Stimulated activated CD4-positive, alpha-beta T cell treated with anti-CD3 and anti-CD28 coated beads, Interleukin-4, amount 100 ng/mL, for 24 hours (primary cell): Measurements from ENCODE around the gene PPARGC1A.

Source experiments
- DNase-seq: peaks from one replicate; pipeline ENCODE4 v3.0.0-alpha.2; 2020

Gene PPARGC1A

DNA sequence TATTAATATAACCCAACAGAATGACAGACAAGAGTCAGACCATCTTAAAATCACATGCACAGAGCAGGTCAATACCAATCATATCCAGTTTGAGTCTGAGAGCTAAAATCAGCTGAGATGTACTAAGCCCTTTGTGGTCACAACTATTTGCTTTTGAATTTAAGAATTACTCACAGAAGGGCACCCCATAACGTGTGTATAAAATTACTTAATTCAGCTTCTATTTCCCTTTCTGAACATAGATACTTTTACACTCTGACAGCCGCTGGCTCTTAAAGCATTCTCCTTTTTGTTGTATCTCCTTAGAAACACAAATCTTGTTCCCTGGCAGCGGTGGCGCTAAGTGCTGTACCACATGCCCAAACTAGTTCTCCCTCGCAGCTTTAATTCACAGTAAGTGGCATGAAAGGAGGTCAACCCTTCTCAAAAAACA is 14.8 kb upstream of the PPARGC1A start:
- no peak for DNase-seq

DNA sequence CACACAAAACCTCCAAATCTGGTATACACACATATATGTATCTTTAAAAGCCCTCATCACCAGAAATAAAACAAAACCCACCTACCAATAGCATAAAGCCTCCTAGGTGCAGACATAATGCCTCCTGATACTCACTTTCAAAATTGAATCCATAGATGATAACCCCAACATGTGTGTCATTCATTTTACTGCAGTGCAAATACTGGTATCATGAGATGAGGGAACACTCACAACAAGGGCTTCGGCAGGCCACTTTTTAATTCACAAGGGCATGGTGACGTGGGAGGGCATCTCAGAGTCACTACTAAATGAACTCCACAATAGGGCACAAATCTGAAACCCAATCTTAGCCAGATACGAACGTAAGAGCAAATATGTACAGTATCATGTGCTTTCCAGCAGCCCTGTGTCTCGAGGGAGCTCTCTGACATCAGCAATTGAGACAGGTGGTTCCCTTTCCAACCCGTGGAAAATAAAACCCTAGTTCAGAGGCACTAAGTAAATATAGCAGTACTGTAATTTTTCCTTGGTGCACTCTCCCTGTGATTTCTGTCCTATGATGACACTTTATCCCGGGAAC is 14.1 kb upstream of the PPARGC1A start:
- no peak for DNase-seq

DNA sequence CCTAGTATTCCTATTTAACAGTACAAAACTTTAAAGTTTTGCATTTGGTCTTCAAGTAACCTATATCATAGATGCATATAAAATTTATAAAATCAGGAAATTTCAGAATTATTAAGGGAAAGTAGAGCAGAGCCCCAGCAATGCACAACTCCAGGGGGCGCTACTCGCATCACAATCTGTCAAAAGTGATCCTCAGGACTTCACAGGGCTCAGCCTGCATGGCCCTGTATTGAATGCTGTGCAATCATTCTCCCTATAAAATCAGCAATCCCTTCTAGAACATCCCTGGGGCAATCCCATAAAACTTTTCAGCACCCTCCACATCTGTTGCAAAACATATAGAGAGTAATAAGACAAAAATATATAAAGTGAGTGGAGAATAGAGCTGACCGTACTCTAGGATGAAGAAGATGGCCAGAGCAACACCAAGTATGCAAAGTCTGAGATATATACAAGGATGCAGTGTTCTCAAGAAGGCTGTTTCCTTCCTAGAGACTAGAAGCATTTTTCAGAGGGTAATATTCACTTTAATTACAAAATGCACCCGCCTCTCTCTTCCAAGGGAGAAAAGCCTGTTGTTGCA is 12.5 kb upstream of the PPARGC1A start:
- no peak for DNase-seq

DNA sequence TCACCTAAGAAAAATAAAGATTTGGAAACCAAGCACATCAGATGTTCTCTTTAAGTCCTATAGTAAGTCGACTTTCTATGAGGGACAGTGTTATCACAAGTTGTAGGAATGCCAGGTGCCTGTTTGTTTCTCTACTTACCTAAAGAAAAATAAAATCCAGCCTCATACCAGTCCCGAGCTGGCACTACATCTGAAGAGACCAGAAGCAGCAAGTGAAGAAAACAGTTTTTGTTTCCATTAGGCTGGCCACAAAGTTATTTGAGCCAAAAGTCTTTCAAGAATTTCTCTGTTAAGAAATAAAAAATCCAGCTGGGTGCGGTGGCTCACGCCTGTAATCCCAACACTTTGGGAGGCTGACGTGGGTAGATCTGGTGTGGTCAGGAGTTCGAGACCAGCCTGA is 10.8 kb upstream of the PPARGC1A start:
- DNase-seq: no peak

DNA sequence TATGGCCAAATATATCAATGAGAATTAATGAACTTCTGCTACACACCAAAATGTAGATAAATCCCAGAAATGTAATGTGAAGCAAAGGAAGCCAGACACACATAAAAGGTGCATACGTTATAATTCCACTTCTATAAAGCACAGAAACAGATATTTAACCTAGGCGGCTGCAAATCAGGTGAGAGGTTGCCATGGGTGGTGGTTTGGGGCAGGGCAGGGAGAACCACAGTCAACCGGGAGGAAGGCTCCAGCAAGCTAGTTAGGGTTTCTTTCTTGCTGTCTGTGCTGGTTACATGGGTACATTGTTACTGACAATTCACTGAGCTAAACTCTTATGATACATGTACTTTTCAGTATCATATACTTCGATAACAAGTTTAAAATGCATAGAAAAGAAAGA is 9.7 kb upstream of the PPARGC1A start:
- no peak for DNase-seq

DNA sequence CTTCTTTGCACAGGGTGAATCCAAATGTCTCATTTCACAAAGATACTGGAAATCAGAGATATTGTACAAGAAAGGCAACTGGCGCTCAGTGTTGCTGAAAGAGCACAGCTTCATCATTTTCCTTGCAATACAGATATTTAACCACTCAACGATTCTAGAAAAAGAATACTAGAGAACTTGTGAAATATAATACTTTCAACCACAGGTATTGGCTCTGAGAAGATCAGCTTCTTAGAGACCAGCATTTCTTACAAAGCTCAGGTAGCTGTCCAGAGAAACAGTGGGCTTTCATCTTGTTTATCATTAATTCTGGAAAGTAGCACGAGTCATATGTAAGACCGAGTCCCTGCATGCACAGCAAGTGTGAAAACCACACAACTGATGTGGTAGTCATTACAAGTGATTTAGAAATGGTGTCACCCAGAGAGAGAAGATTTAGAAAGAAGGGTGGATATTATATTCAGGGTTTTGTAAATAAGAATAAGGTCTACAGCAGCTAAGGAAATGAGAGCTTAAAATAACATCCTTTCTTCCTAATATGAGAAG is 7.8 kb upstream of the PPARGC1A start:
- no peak for DNase-seq

DNA sequence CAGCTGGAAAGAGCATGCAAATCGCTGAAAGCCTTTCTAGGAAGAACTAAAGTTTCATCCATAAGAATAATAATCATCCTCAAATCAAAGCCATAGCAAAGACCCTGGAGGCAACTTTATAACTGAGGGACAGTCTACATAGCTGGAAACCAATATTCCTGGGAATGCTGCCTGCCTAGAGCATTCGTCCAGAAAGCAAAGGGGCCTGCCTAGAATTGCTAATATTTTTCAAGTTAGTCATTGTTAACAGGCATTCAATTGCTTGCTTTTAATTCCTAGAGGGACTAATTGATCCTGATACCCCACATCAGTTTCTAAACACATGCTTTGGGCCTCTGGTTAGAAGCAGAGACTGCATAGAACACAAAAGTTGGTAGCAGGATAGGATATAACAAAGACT is 4.2 kb upstream of the PPARGC1A start:
- DNase-seq: no peak

DNA sequence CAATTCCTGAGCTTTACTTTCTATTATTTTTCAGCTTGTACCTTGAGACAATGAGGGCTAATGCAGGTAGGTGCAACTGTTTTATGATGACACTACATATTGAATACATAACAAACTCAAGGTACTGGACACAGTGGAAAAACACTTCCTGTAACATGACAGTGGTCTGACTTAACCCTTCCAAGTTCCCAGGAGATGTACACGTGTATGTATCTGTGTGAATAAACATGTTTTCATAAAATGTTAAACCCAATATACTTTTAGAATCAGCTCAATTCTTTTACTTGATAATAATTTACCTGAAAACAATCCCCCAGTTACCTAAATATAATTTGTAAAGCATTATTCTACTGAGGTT is 1.2 kb upstream of the PPARGC1A start:
- no peak for DNase-seq

DNA sequence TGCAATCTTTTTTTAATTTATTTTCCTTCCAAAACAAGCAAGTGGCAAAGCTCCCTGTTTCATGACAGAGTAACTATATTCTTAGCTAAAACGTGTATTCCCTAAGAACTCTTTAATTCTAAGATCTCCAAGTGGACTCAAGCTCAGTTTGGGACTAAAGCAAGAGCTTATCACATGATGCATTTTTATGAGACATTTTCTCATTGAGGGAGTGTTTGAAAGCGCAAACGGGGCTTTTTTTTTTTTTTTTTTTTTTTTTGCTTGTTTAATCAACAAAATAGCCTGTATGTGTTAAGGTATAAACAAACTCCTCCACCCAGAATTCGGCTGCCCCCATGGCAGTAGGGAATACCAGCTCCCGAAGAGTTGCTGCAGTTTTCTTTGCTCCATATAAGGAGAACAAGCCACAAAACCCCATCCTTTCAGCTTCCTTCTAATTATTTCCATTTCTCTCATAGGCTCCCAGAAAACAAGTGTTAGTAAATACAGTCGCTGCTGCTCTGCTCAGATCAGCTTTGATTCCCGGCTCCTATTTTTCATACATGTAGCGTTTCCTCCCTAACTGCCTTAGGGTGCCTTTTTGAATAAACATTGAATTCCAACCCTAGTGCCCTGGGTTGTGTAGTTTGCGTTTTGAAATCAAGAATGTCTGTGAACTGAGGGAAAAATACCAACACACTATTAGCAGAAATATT is 669 bp upstream of the PPARGC1A start:
- DNase-seq: no peak

DNA sequence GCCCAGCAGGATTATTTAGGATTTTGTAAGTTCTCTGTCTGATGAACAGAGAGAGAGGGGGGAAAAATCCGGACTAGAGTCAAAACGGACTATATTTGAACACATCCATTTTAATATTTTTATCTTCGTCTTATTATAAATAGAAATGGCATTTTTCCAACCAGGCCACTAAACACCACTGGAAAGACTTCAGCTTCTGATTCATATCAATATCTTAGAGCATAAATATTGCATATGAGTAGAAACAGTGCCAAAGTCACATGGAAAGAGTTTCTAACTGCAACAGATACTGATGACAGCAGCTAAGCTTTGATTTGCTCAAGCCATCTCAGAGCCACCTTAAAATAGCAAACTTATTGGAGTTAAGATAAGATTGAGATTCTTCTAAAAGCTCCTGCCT is 456 bp downstream of the PPARGC1A start:
- DNase-seq: no peak

DNA sequence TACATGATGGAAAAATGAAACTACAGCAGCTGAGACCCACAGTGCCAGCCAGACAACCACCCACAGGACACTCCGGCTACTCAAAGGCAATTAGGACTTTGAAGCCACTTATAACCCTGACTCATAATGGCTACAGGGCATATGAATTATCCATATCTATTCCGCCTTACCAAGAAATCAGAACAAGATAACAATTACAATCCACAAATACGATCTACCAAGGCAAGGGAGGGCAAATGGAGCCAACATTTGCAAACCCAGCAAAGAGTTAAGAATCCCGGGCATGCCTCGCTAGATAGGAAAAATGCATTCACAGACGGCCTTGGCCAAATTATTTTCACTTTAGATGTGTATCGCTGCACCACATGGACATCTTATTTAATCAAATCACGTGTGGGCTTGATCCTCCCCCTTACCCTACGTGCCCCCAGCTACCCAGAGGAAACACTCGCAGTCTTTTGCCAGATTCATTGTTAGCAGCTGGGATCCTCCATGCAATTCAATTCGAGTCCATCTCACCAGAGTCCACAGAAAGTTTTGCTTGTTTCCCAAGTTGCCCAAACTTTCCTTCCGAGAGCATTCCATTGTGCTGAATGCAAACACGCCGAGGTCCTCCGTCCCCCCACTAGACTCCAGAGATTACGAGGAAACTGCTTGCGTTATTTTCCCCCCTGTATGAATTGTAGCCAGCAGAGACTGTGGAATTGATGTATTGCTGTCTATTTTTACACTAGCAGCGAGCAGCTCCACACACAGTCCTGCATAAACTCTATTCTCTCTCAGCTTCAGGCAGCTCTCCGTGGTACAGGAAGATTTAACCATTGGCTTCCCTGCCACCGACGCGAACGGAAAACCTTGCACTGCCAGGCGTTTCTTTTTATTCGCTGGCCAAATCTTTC is 1.2 kb downstream of the PPARGC1A start:
- DNase-seq: no peak

DNA sequence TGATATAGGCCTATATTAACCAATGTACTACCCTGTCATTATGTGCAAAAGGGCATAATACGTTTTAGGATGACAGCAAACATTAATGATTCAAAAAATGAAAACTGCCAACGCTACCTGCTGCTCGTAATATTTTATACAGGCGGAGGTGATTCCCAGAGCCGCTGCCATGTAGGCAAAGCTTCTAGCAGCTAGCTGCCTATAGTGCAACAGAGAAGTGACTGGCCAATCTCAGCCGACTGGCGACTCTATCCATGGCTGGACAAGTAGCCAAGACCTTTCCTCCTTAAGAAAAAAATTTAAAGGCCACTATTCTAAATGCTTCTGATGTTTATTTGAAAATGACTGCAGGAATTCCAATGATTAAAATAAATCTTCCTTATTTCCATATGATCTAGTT is 1.9 kb downstream of the PPARGC1A start:
- no peak for DNase-seq

DNA sequence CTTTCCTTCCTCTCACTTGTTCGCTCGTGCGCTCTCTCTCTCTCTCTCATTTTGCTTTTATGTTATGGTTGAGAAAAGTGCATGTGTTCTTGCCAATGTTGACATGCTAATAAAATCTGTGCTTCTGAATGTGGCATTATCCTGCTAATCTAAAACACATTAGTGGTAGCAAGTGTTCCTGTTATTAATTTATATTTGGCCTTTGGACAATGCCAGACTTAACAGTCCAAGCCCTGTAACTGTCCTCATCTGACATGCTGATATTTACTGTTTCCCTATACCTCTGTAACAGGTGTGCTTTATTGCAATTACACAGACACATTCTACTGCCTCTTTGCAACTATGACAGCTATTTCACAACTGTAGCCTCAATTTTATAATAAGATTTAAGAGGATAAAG is 2.7 kb downstream of the PPARGC1A start:
- no peak for DNase-seq

DNA sequence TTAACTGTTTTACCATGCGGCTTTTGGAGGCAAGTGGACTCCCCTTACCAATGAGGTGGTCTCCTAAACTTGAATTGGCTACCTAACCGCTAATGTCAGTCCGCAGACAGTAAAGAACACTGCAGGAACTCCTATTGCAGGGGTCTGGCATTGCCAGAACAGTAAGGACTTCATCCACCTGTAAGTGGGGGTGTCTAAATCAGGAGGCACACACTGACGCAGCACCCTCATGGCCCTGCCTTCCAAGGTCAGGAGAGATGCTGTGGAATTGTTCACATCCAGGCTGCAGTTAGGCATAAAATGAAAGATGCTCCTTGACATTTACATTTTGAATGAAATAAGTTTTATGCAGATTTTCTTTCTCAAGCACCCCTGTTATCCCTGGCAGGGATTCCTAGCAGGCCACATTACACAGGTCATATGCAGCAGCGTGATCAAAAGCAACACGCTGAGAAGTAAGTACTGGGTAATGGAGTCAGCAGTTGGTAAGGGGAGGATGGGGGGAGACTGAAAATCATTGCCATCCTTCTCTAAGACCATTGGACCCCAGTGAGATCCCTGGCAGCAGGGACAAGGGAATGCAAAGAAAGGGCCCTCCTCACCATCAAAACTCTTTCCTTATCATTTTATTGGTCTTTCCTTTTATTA is 3.8 kb downstream of the PPARGC1A start:
- DNase-seq: no peak

DNA sequence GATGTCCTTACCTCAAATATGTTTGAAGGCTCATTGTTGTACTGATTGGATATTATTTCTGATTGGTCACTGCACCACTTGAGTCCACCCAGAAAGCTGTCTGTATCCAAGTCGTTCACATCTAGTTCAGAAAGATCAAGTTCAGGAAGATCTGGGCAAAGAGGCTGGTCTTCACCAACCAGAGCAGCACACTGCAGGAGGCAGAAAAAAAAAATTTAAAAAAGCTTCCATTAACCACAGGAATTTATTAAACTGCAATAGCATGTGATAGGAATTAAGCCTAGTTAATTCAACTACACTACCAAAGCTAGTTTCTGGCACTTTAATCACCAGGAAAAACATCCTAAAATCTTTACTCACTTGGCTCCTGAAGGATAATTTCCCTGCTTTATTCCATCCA is 5.1 kb downstream of the PPARGC1A start:
- no peak for DNase-seq

DNA sequence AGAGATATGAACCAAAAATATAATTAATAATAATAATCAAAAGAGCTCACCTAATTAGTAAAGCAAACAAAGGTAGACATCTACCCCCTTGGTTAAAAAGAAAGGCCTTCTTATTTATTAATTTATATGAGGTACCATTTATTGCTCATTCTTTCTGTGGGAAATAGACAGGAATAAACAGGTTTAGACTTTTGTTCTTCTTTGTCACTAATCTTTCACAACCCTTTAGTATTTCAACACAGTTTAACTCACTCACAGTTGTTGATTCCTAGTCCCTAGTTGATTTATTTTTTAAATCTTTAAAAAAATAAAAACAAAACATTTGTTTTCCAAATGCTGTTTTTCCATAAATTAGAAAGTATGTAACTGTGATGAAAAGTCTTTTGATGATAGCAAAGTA is 5.6 kb downstream of the PPARGC1A start:
- no peak for DNase-seq

DNA sequence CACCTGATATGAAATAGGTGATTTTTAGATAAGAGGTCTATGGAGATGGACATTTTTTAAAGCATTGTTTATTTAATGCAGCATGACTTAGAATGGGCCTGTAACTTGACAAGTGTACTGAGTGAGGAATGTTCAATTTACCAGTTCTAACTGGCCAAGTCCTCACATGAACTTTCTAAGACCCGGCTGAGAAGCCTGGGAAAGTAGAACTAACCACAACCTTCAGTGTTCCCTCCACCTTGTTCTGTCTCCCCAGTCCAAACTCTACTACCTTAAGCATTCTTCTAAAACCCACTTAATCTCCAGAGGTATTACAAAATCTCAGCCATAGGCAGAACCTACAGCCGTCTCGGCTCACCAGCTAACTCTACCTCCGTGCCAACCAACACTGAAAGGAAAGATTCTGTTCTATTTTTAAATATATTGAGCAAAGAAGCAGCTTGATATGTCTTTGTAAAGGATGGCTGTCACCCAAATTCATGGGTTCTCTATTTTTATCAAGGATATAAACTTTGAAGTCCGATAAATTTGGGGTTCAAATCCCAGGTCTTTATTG is 6.8 kb downstream of the PPARGC1A start:
- DNase-seq: no peak

DNA sequence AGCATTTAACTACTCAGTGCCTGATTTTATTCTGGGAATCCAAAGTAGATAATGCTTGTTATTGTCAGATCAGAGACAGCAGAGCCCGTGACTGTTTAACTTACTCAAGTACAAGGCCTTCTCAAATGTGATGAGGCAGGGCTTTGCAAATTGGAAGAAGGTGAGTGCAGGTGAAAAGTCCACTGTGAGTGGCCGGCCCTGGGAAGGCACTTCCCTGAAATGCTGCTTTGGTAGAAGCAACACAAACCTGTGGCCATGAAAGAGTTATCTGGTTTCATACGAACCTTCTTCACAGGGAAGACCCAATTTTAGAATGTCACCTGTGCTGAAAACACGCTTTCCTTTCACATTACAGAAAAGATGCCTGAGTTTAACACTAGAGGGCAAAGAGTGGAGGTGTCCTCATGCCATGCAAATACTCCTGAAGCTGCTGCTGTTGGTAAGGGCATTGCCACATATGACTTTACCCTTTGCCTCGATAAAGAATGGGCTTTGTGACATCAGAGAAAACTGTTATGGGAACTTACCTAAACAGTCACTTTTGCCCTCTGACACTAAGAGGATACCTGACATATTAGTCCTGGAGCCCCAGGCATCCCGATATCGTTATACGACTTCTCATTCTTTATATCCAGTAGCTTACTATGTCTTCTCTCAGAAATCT is 8.0 kb downstream of the PPARGC1A start:
- no peak for DNase-seq

DNA sequence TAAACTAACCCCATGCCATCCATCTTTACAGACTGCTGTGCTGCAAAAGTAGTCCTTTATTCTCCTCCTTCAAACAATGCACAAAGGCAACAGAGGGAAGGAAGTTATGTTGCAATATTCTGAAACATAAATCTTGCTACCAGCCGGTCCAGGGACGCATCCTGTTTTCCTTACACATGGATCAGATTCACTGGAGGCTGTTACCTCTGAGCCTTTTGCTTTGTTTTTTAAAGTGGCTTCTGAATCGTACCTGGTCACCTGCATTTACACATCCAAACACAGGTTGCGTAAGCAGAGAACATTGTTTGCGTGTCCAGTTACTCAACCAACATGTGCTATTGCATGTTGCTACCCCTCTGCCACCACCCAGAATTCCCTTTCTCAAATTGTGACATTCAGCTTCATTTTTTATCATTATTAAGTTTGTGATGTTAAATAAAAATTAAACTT is 8.8 kb downstream of the PPARGC1A start:
- DNase-seq: no peak

DNA sequence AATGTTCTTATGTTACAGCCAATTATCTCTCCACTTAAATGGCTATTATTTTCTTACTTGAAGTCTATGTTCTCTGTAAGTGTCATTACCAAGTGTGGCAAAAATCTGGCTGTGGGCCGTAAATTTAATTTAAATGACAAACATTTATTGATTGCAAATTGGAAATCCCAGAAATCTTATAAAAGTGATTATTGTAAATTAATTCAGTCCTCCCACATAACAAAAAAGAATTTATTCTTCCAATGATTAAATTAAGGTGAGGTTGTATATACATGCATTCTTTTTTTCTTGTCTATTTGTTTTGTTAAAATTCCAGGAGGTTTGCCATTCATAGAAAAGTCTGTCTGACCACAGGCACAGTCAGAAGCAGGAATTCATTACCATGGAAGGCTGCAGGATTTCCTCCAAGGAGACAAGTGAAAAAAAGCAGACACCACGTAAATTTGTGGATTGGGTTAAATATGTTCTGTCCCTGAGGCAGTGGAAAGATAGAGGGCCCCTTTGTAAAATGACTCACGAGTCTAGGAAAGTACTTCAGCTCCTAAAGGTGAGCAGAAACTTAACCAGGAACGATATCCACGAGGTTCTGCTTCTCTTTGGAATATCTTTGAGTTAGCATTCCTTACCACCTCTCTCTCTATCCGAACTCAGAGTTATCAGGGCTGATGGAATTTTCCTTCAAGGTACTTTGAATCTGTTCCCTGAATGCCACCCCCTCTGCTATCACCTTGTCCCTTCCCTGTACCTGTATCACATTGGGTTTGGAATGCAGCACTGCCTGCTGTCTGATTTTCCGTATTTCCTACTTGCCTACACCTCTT is 10.7 kb downstream of the PPARGC1A start:
- no peak for DNase-seq
